H1 (cell line): ENCODE results near the gene CYLD. TPM values are rescaled to one million over a fixed set of nuclear protein-coding genes. Genes with fewer than 3 reads are reported as not detected.

Experiments used
- CTCF ChIA-PET: fragments of 300-600 bp; sonication (Branson Sonifier 250); formaldehyde crosslinking; loops from one replicate; lab custom pipeline; 2021; ENCODE audit not compliant: partially characterized antibody; lab: Charles Lee
- POLR2A ChIA-PET: fragments of 300-600 bp; sonication (Branson Sonifier 250); formaldehyde crosslinking; loops from one replicate; lab custom pipeline; 2021; ENCODE audit warnings: inconsistent platforms; ENCODE audit not compliant: partially characterized antibody; lab: Charles Lee
- DNase-seq, 2 experiments: peaks; one replicate each; pipeline versions ENCODE4 v3.0.0 to v3.0.0-alpha.2; 2010 to 2022; ENCODE audit warnings: low spot score in 2 of 2, low read depth in 1 of 2, mixed read lengths in 1 of 2
- FAIRE-seq: peaks from 2 replicates; lab custom pipeline; 2011; peaks lifted over from hg19 to GRCh38; lab: Jason Lieb, UNC
- H2AFZ ChIP-seq: 2 replicates; pipeline ENCODE4 v1.8.1; 2012; ENCODE audit warnings: low read length, inconsistent platforms
- H2AK5ac ChIP-seq: 2 replicates; pipeline ENCODE4 v1.6.1; 2013; ENCODE audit warnings: low read depth, low read length
- H2BK120ac ChIP-seq: replicated peaks from 2 replicates; pipeline ENCODE3; 2013; ENCODE audit warnings: low read depth, low read length, inconsistent platforms
- H2BK12ac ChIP-seq: 2 replicates; pipeline ENCODE4 v1.6.1; 2013; ENCODE audit warnings: low read depth, low read length
- H2BK15ac ChIP-seq: 2 replicates; pipeline ENCODE4 v1.6.1; 2013; ENCODE audit warnings: low read length
- H2BK20ac ChIP-seq: 2 replicates; pipeline ENCODE4 v1.6.1; 2013; ENCODE audit warnings: low read length
- H2BK5ac ChIP-seq: 2 replicates; pipeline ENCODE4 v1.6.1; 2013; ENCODE audit warnings: low read depth, low read length
- H3K14ac ChIP-seq: 2 replicates; pipeline ENCODE4 v1.6.1; 2013; ENCODE audit warnings: inconsistent platforms; ENCODE audit not compliant: insufficient read length
- H3K18ac ChIP-seq: 2 replicates; pipeline ENCODE4 v1.6.1; 2013; ENCODE audit warnings: low read length; ENCODE audit errors: extremely low read depth
- H3K23ac ChIP-seq: 2 replicates; pipeline ENCODE4 v1.6.1; 2013; ENCODE audit warnings: inconsistent platforms; ENCODE audit not compliant: insufficient read length
- H3K23me2 ChIP-seq: 2 replicates; pipeline ENCODE4 v1.6.1; 2013; ENCODE audit warnings: low read depth, low read length
- H3K27ac ChIP-seq: 2 replicates; pipeline ENCODE4 v1.6.1; 2011; ENCODE audit warnings: low read depth, low read length, inconsistent platforms
- H3K27me3 ChIP-seq, 4 experiments: replicated peaks in 1 of 4; 1 replicate in 1 of 4; 2 replicates in 3 of 4; pipeline versions ENCODE4 v1.6.1 to v1.8.1; 2011 to 2013; ENCODE audit warnings: low read length in 3 of 4, mild to moderate bottlenecking in 3 of 4, inconsistent platforms in 2 of 4, mixed read lengths in 2 of 4, moderate library complexity in 1 of 4; ENCODE audit not compliant: control insufficient read depth in 3 of 4, insufficient read depth in 3 of 4; ENCODE audit errors: extremely low read depth in 1 of 4
- H3K36me3 ChIP-seq, 4 experiments: 2 replicates each; pipeline versions ENCODE4 v1.6.1 to v1.8.1; 2011 to 2013; ENCODE audit warnings: mild to moderate bottlenecking in 4 of 4, low read length in 3 of 4, moderate library complexity in 2 of 4, control low read depth in 1 of 4, inconsistent platforms in 1 of 4; ENCODE audit not compliant: insufficient read depth in 4 of 4, control insufficient read depth in 2 of 4
- H3K4ac ChIP-seq: replicated peaks from 2 replicates; pipeline ENCODE3; 2013; ENCODE audit warnings: low read length, low read depth, mixed read lengths, inconsistent platforms; ENCODE audit not compliant: insufficient read length
- H3K4me1 ChIP-seq, 4 experiments: replicated peaks in 1 of 4; 1 replicate in 1 of 4; 2 replicates in 3 of 4; pipeline versions ENCODE4 v1.6.1 to v1.8.1; 2011 to 2013; ENCODE audit warnings: low read length in 3 of 4, inconsistent platforms in 2 of 4, mixed read lengths in 1 of 4; ENCODE audit not compliant: insufficient read depth in 4 of 4, control insufficient read depth in 3 of 4
- H3K4me2 ChIP-seq, 2 experiments: 2 replicates each; pipeline versions ENCODE4 v1.6.1 to v1.8.1; 2011 to 2013; ENCODE audit warnings: low read depth in 2 of 2, low read length in 2 of 2, control low read depth in 1 of 2, inconsistent platforms in 1 of 2, mild to moderate bottlenecking in 1 of 2; ENCODE audit not compliant: insufficient read depth in 1 of 2
- H3K4me3 ChIP-seq, 4 experiments: fragments of 200-600, 300-600 bp in 1 of 4; sonication (generic), shearing (Covaris generic), sonication (Bioruptor Twin) in 1 of 4; 2 replicates each; pipeline versions ENCODE4 v1.5.1 to v1.8.1; 2011 to 2016; ENCODE audit warnings: low read length in 4 of 4, low read depth in 3 of 4, control low read depth in 2 of 4, inconsistent platforms in 2 of 4, mild to moderate bottlenecking in 2 of 4, mixed read lengths in 1 of 4, moderate library complexity in 1 of 4; ENCODE audit not compliant: insufficient read depth in 2 of 4; ENCODE audit errors: extremely low read depth in 1 of 4
- H3K56ac ChIP-seq: replicated peaks from 2 replicates; pipeline ENCODE3; 2013; ENCODE audit warnings: low read depth, mild to moderate bottlenecking, mixed read lengths, low read length, inconsistent platforms; ENCODE audit not compliant: insufficient read length
- H3K79me1 ChIP-seq: 2 replicates; pipeline ENCODE4 v1.6.1; 2013; ENCODE audit warnings: low read depth, low read length, control low read depth
- H3K79me2 ChIP-seq, 2 experiments: 2 replicates each; pipeline versions ENCODE4 v1.6.1 to v1.8.1; 2012 to 2013; ENCODE audit warnings: low read length in 2 of 2, mild to moderate bottlenecking in 2 of 2, inconsistent platforms in 1 of 2; ENCODE audit not compliant: insufficient read depth in 2 of 2, control insufficient read depth in 1 of 2
- H3K9ac ChIP-seq, 4 experiments: replicated peaks in 1 of 4; 1 replicate in 1 of 4; 2 replicates in 3 of 4; pipeline versions ENCODE4 v1.6.1 to v1.8.1; 2011 to 2013; ENCODE audit warnings: low read depth in 3 of 4, low read length in 3 of 4, control low read depth in 2 of 4, mild to moderate bottlenecking in 2 of 4, moderate library complexity in 2 of 4, inconsistent platforms in 1 of 4; ENCODE audit errors: extremely low read depth in 1 of 4
- H3K9me3 ChIP-seq, 2 experiments: 2 replicates each; pipeline versions ENCODE4 v1.6.1 to v1.8.1; 2012 to 2013; ENCODE audit warnings: mild to moderate bottlenecking in 2 of 2, moderate library complexity in 2 of 2, control low read depth in 1 of 2, inconsistent platforms in 1 of 2, low read depth in 1 of 2, low read length in 1 of 2, mixed read lengths in 1 of 2; ENCODE audit not compliant: insufficient read depth in 2 of 2
- H4K20me1 ChIP-seq, 2 experiments: replicated peaks in 1 of 2; 2 replicates each; pipeline versions ENCODE3 to v1.8.1; 2011 to 2013; ENCODE audit warnings: inconsistent platforms in 2 of 2, low read length in 2 of 2, mild to moderate bottlenecking in 1 of 2; ENCODE audit not compliant: insufficient read depth in 2 of 2, control insufficient read depth in 1 of 2
- H4K5ac ChIP-seq: 2 replicates; pipeline ENCODE4 v1.6.1; 2013; ENCODE audit warnings: low read length, low read depth, mixed read lengths, inconsistent platforms; ENCODE audit not compliant: insufficient read length
- H4K8ac ChIP-seq: 2 replicates; pipeline ENCODE4 v1.8.0; 2013; ENCODE audit warnings: mild to moderate bottlenecking, moderate library complexity, low read length, inconsistent platforms; ENCODE audit not compliant: insufficient read depth; ENCODE audit errors: extremely low read depth
- H4K91ac ChIP-seq: replicated peaks from 2 replicates; pipeline ENCODE3; 2013; ENCODE audit warnings: low read length, mixed read lengths, inconsistent platforms; ENCODE audit not compliant: insufficient read length
- ATF3 ChIP-seq: IDR thresholded peaks from 2 replicates; pipeline ENCODE4 v1.6.1; 2011; ENCODE audit warnings: low read depth, mild to moderate bottlenecking, low read length; ENCODE audit not compliant: insufficient read depth
- CBX8 ChIP-seq: fragments of 300-800, 300-1000 bp; sonication (generic); IDR thresholded peaks from 2 replicates; pipeline ENCODE4 v1.7.1; 2016; ENCODE audit warnings: low read depth, low read length, borderline replicate concordance
- CEBPB ChIP-seq: IDR thresholded peaks from 2 replicates; pipeline ENCODE4 v1.6.1; 2012; ENCODE audit warnings: low read depth, low read length
- EGR1 ChIP-seq: IDR thresholded peaks from 2 replicates; pipeline ENCODE4 v1.6.1; 2011; ENCODE audit warnings: low read depth, low read length, borderline replicate concordance
- GABPA ChIP-seq: IDR thresholded peaks from 2 replicates; pipeline ENCODE4 v1.6.1; 2011; ENCODE audit warnings: mild to moderate bottlenecking, low read length, moderate library complexity, borderline replicate concordance; ENCODE audit not compliant: insufficient read depth
- KDM1A ChIP-seq: fragments of 200-600, 300-600 bp; sonication (generic); IDR thresholded peaks from 2 replicates; pipeline ENCODE4 v1.7.1; 2016; ENCODE audit warnings: mild to moderate bottlenecking, low read length, borderline replicate concordance
- NANOG ChIP-seq: IDR thresholded peaks from 2 replicates; pipeline ENCODE4 v1.6.1; 2011; ENCODE audit warnings: low read length, low read depth, mild to moderate bottlenecking, inconsistent platforms; ENCODE audit not compliant: insufficient read depth, poor library complexity, severe bottlenecking
- POU5F1 ChIP-seq: IDR thresholded peaks from 2 replicates; pipeline ENCODE4 v1.6.1; 2011; ENCODE audit warnings: low read depth, mild to moderate bottlenecking, low read length, moderate library complexity
- RBBP5 ChIP-seq: IDR thresholded peaks from 2 replicates; pipeline ENCODE4 v1.7.1; 2012; ENCODE audit warnings: low read depth, mild to moderate bottlenecking, inconsistent platforms, low read length, moderate library complexity, borderline replicate concordance
- SIX5 ChIP-seq: IDR thresholded peaks from 2 replicates; pipeline ENCODE4 v1.6.1; 2011; ENCODE audit warnings: mild to moderate bottlenecking, low read depth, low read length
- SUZ12 ChIP-seq: fragments of 200-600 bp; sonication (generic); IDR thresholded peaks from 2 replicates; pipeline ENCODE4 v1.6.1; 2012; ENCODE audit warnings: mild to moderate bottlenecking, inconsistent platforms, low read length, moderate library complexity, mixed read lengths
- YY1 ChIP-seq: IDR thresholded peaks from 2 replicates; pipeline ENCODE4 v1.6.1; 2011; ENCODE audit warnings: low read depth, mild to moderate bottlenecking, low read length
- ZNF274 ChIP-seq: IDR thresholded peaks from 2 replicates; pipeline ENCODE4 v1.7.0; 2012; ENCODE audit warnings: low read length, borderline replicate concordance; ENCODE audit errors: extremely low read depth
- WGBS, 2 experiments: shearing (Covaris generic) in 1 of 2; methylation state at CpG; one replicate each; pipeline versions ENCODE4 v1.1.6 to v1.1.7; 2013 to 2015; ENCODE audit warnings: low lambda C conversion rate in 2 of 2, mixed read lengths in 2 of 2, inconsistent platforms in 1 of 2, low coverage in 1 of 2, missing lambda C conversion rate in 1 of 2; ENCODE audit not compliant: insufficient replicate concordance in 2 of 2, insufficient coverage in 1 of 2, insufficient read length in 1 of 2; ENCODE audit errors: extremely low coverage in 1 of 2, missing lambda C conversion rate in 1 of 2; 5-methylcytosine and 5-hydroxymethylcytosine counted together
- polyA plus RNA-seq, 7 experiments: library from polyadenylated mRNA; depleted of rRNA in 3 of 7; stranded (reverse) in 5 of 7; unstranded in 2 of 7; fragments of >200 nt in 5 of 7; fragments of 200-250 nt in 2 of 7; gene quantifications; 1 replicate in 5 of 7; 2 replicates in 1 of 7; 4 replicates in 1 of 7; pipeline versions ENCODE4 v1.2.1 to v1.2.3, GENCODE V29; 2011 to 2013; ENCODE audit warnings: missing spikeins in 2 of 7, mixed read lengths in 2 of 7
- total RNA-seq: library from RNA; stranded (reverse); fragmentation: NEBNext Ultra II Directional; extraction: Animal tissue kit (Norgen Biotek cat#: 25700); gene quantifications from 2 replicates; pipeline ENCODE4 v1.2.1, GENCODE V29; 2021

The CYLD gene
- total and polyA plus RNA-seq, 2 of the 8 experiments (the other 6 are each of a cell fraction or from before 2014, with no cell fraction given), result 3.7 to 18.8 TPM

GRCh38 chr16:50733468-50733867 is 8.4 kb upstream of the CYLD start:
- Histone ChIP-seq H2BK120ac (no peak overlapping the region), H4K5ac (no peak overlapping the region), H3K27me3 (no peaks in the 10 kb centered on the region; a peak in 1 of 7 replicates), H3K9ac (no peak overlapping the region; a peak in 1 of 7 replicates), H2BK15ac (no peak overlapping the region), H4K20me1 (no peaks in the 10 kb centered on the region), H3K79me2 (no peaks in the 10 kb centered on the region), H3K4me2 (no peak overlapping the region), H4K91ac (no peak overlapping the region), H3K9me3 (no peaks in the 10 kb centered on the region), H4K8ac (no peak overlapping the region), H3K4me3 (no peak overlapping the region), H3K4me1 (no peaks in the 10 kb centered on the region), H3K23me2 (no peaks in the 10 kb centered on the region), H3K18ac (no peak overlapping the region), H2BK12ac (no peak overlapping the region), H3K27ac (no peak overlapping the region), H3K79me1 (no peaks in the 10 kb centered on the region), H3K14ac (no peak overlapping the region), H2AK5ac (no peak overlapping the region), H3K4ac (no peak overlapping the region), H3K23ac (no peak overlapping the region), H2AFZ (no peak overlapping the region), H2BK20ac (no peak overlapping the region), H2BK5ac (no peak overlapping the region), H3K56ac (no peak overlapping the region), H3K36me3 (no peaks in the 10 kb centered on the region)
- TF ChIP-seq CBX8 (no peak), POU5F1 (no peak), YY1 (no peak), RBBP5 (no peak), CEBPB (no peak), KDM1A (no peak), ATF3 (no peak), ZNF274 (no peak), SUZ12 (no peak), GABPA (no peak), EGR1 (no peak), SIX5 (no peak), NANOG (no peak)
- ChIA-PET CTCF (interaction anchor here (1.1 kb wide), 1 partner anchor 11 kb away, joined by 3 read pairs; no protein-coding TSS in a partner anchor), POLR2A (no interaction called here)
- 85% methylated on average over 7 of the region's 7 CpGs; no CpG with 5 or more reads in 1 of the 2 experiments for WGBS, 2 experiments
- DNase-seq, result no peak
- FAIRE-seq, result no peak
